ENCODE measurements around the gene DEFB108B.
"Not testable (repeated sequence)": the region's sequence is repeated elsewhere in the genome, so short reads cannot be mapped to it uniquely, and the experiment has no call there.

The DEFB108B gene

DNA sequence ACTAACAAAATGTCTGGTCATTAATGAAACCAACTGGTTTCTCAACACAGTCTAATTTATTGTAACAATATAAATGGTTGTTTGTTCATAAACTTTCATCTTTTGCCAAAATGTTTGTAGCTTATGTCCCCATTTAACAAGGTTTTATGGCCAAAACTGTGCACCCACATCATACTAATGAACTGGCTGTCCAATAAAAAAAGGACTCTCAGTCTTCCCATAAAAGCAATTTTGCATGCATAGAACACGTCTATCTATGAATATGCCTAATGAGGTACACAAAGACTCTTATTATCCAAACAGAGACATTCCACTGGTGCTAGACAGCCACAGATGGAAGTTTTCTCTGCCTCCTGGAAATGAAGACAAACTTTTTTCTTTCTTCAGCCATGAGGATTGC, at the start of gene DEFB108B:
Gene DEFB108B, plus strand, starts transcription at position 390 of the 400 bp plus-strand sequence. Its CDS starts 0 bp downstream, at position 390.
- not testable (repeated sequence) for DNase-seq (ENCODE audit: low spot score)

GRCh38 chr11:71786114-71786847, 46.7 kb upstream of the DEFB108B start:
- peak; percentile 75 for DNase-seq (ENCODE audit: low spot score)

DNA sequence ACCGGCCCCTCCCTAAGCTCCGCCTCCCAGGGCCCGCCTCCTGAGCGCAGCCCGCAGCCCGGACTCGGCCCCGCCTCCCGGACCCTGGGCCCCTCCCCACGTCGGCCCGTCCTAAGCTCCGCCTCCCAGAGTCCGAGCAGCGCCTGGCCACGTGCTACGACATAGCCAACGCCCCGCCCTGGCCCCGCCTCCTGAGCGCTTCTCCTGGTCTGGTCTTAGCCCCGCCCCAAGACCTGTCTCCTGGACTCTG, 46.2 kb upstream of the DEFB108B start:
- DNase-seq (ENCODE audit: low spot score): peak; percentile 98

GRCh38 chr11:71787098-71787823, 45.7 kb upstream of the DEFB108B start:
- peak; percentile 93 for DNase-seq (ENCODE audit: low spot score)

DNA sequence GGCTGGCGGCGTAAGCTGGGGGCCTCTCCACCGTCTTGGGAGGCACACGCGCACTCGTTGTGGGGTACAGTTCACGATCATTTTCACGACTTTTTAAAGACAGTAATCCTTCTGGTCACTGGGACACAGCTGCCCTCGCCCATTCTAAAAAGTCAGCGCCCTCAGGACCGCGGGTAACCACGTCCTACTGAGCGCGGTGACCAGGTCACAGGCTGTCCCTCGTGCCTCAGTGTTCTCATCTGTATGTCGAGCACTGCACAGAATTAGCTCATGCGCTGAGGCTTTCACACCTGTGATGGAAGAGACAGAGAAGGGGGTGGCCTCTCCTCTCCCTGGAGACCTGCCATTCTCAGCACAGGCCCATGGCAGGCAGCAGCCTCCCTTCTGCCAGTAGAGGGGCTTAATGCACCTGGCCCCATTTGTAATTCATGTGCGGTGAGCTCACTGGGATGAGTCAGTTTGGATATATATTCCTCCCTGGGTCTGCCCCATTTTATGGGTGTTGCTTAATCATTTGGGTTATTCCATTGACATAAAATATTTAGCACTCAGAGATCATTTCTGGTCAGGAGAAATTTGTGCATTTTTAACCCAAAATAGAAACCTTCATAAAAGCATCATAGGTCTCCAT, 45.1 kb upstream of the DEFB108B start:
- not testable (repeated sequence) for DNase-seq (ENCODE audit: low spot score)

GRCh38 chr11:71789444-71790196, 43.4 kb upstream of the DEFB108B start:
- DNase-seq (ENCODE audit: low spot score): not testable (repeated sequence)

- not testable (repeated sequence) for DNase-seq (ENCODE audit: low spot score)
Observed at GRCh38 chr11:71791111-71791510, 41.9 kb upstream of the DEFB108B start.

DNA sequence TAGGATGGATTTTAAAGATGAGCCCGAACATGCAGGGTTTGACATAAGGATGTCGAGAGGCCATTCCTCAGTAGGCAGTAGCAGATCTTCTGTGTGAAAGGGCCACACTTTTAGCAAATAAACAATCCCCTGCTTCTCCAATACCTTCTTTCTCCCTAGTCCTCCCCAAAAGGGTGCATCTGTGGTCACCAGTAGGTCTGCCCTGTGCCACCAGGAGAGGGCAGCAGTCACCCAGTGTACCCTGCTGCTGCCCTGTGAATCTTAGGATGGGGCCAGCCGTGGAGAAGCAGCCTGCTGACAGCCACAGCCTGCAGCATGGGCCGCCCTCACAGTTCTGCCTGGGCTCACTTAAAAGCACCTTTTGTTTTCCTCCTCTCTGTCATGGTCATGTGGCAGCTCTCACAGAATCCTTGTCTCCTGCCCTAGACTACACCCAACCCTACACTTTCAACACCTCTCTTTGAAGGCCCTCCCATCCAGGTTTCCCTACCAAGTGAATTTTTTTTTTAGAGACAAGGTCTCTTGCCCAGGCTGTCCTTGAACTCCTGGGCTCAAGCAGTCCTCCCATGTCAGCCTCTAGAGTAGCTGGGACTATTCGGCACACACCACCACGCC, 40.3 kb upstream of the DEFB108B start:
- DNase-seq (ENCODE audit: low spot score): peak; percentile 28

- DNase-seq (ENCODE audit: low spot score): not testable (repeated sequence)
Observed at GRCh38 chr11:71794386-71795040, 38.5 kb upstream of the DEFB108B start.

GRCh38 chr11:71795236-71795635, 37.8 kb upstream of the DEFB108B start:
- DNase-seq (ENCODE audit: low spot score): not testable (repeated sequence)

- DNase-seq (ENCODE audit: low spot score): not testable (repeated sequence)
Observed at GRCh38 chr11:71796016-71796415, 37.0 kb upstream of the DEFB108B start.

GRCh38 chr11:71796781-71797180, 36.2 kb upstream of the DEFB108B start:
- DNase-seq (ENCODE audit: low spot score): not testable (repeated sequence)

DNA sequence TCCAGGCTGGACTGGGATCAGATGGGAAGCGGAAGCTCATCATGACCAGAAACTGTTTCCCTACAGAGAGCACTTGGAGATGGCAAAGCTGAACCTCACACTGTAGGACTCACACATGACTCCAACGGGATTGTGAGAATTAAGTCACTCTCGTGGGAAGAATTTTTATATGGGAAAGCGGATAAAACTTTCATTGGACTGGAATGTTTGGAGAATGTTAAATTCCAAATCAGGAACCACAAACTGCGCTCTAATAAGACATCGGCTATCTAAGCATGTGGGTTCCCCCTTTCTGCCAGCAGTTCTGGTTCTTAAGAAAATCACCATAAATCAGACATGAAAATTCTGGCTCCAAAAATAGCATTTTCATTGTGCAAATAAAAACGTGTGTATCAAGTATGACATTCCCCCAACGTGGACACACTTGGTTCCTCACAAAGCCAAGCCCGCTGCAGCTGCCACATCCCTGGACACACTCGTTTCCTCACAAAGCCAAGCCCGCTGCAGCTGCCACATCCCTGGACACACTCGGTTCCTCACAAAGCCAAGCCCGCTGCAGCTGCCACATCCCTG, 33.4 kb upstream of the DEFB108B start:
- not testable (repeated sequence) for DNase-seq (ENCODE audit: low spot score)

DNA sequence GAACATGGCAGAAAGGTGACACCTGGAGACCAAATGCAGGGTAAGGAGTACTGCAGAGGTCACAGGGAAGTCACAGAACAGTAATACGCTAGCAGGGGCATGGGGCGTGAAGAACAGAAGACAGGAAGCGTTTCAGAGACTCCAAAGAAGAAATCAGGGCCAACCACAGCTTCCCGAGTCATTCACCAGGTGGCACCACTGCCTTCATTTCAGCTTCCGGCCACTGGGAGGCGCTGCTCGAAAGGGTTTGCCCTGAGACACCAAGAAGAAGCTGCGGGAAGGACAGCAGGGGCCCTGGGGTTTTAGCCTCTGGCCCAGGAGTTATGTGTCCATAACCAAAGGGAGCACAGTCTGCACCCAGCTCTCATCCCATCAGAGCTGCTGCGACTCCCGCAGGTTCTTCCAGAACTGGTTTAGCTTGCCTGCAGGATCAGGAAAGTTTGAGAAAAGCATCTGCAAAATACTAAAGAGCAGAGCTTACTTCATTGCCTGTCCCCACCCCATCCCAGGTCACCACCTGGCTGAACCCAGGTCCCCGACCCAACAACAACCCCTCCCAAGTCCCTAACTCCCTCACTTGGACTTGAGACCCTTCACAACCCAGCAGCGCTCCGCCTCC, 32.6 kb upstream of the DEFB108B start:
- DNase-seq (ENCODE audit: low spot score): peak; percentile 69

GRCh38 chr11:71801026-71801425, 32.0 kb upstream of the DEFB108B start:
- DNase-seq (ENCODE audit: low spot score): not testable (repeated sequence)

DNA sequence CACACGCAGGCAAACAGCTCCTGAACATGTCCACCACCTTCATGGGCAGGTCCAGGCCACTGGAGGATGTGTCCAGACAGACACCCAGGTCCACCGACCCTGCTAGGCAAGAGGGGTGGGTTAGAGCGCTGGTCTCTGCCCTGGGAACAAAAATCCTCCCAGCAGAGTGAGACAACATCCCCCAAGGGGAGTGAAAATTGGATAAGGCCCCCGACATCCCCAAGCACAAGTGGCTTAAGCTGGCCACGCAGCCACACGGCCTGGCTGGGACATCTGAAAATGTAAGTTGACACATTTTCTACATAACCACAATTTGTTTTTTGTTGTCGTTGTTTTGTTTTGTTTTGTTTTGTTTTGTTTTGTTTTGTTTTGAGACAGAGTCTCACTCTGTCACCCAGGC, 30.1 kb upstream of the DEFB108B start:
- not testable (repeated sequence) for DNase-seq (ENCODE audit: low spot score)

DNA sequence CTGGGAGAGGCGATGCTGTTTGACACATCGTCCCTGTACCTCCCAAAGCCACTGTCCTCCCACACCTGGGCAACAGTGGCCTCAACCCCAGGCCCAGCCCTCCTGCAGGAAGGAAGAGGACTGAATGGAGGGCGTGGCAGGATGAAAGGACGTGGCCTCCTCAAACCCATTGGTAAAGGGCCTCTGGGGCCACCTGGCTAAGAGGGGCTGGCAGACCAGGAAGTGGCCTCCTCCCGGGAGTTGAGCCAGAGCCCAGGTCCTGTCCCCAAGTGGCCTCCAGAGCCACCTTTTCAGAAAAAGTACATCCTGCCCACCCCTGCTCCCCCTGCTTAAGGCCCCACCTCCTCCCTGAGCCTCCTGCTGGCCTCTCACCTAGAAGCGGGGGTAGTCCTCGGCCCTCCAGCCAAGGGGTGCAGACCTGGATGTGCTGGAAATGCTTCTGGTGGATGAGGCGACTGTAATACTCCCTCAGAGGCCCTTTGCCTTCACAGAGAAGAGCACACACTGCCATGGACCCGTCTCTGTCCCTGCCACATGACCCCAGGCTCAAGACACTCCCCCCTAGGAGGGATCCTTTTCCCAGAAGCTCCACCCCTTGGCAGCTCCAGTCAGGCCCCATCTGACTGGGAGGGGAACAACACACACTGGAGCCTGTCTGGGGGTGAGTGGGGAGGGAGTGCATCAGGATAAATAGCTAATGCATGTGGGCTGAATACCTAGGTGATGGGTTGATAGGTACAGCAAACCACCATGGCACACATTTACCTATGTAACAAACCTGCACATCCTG, 28.6 kb upstream of the DEFB108B start:
- DNase-seq (ENCODE audit: low spot score): not testable (repeated sequence)

- not testable (repeated sequence) for DNase-seq (ENCODE audit: low spot score)
Observed at GRCh38 chr11:71812529-71812928, 20.5 kb upstream of the DEFB108B start.

GRCh38 chr11:71813481-71814355, 19.3 kb upstream of the DEFB108B start:
- DNase-seq (ENCODE audit: low spot score): peak; percentile 63

All from hematopoietic multipotent progenitor cell treated with erythropoietin and hydrocortisone succinate and interleukin-3 and kit ligand, for 15 days (in vitro differentiated cells).